ENCODE data around the gene LTBP1. TPM values are rescaled to one million over a fixed set of nuclear protein-coding genes. Genes with fewer than 3 reads are reported as not detected.

The LTBP1 gene
- total RNA-seq, 1 experiment from 2014 or later, result 12.5 TPM

DNA sequence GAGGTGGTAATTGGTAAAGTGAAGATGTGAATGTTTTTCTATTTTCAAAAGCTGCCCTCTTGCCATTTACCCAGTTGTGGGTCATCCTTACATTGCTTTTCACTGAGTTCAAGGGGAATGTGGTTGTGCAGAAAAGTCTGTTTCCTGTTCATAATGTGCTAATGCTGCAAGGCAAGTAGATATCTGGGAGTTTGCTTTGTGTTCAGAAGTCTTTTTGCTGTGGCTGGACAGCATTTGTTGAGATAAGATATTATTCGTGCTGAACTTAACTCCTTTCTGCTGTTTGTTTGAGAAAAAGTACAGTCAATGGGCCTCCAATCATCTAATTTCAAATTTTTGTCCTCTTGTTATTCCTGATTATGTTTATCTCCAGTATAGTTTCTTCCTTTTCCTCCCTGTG lies 263.2 kb downstream of the LTBP1 start:
- TF ChIP-seq POLR2AphosphoS5 (IDR thresholded peaks at IDR 0.05; ENCODE audit: low read depth, low read length) (no peak), SIN3A (IDR thresholded peaks at IDR 0.05; ENCODE audit: borderline replicate concordance, insufficient read depth, low read depth, low read length) (no peak), REST (IDR thresholded peaks at IDR 0.05; ENCODE audit: insufficient read depth in 1 of 2, low read depth in 2 of 2, low read length in 1 of 2) (no peak), TCF7L2 (IDR thresholded peaks at IDR 0.05; ENCODE audit: low read depth, low read length) (no peak), CTCF (IDR thresholded peaks at IDR 0.05) (no peak)
- no peaks in the 10 kb centered on the region for H3K9me3 ChIP-seq (ENCODE audit: control insufficient read depth, insufficient read depth, low read depth, low read length)
- BruUV-seq (replicated peaks), result no TSS peak
- intact Hi-C loops (cut with micrococcal nuclease; ENCODE audit: unreplicated experiment), result no loop called here
- ChIA-PET CTCF (no interaction called here), POLR2A (no interaction called here)
- H3K36me3 ChIP-seq (ENCODE audit: control insufficient read depth, insufficient read depth, low read length), result no peaks in the 10 kb centered on the region
- ATAC-seq (no peak), DNase-seq (ENCODE audit: low read depth, low spot score) (no peak)
- H3K4me1 ChIP-seq (ENCODE audit: control insufficient read depth, insufficient read depth, low read length), result no peaks in the 10 kb centered on the region; the same call in 1 of the 2 replicates
- in situ Hi-C loops (cut with HindIII; ENCODE audit: low pct_unique_long_range_greater_than_20kb, low sequenced_read_pairs), result no loop called here
- H3K27me3 ChIP-seq (ENCODE audit: control insufficient read depth, insufficient read depth, low read length), result no peaks in the 10 kb centered on the region
- H3K27ac ChIP-seq (ENCODE audit: low read length), result no peak overlapping the region; the same call in 1 of the 2 replicates
- no peak overlapping the region for H3K4me3 ChIP-seq (ENCODE audit: low read depth in 2 of 2, low read length in 2 of 2)

DNA sequence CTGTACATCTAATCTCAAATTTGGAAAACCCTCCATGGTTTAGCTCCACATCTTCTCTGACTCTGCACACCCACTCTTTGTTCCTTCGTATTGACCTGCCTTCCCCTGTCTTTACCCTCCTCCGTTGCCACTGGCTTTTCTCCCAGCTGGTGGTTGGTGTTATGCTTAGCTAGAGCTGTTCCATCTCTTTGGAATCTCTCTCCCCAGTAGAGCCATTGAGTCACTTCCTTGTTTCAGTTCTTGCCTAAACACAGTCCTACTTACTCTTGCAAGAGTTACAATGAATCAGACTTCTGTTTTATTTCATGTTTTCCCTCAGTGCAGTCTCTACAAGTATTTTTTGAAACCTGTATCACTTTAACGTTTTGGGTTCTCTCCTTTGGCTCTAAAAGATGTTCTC lies 263.9 kb downstream of the LTBP1 start:
- no peaks in the 10 kb centered on the region; the same call in 1 of the 2 replicates for H3K4me1 ChIP-seq (ENCODE audit: control insufficient read depth, insufficient read depth, low read length)
- H3K27me3 ChIP-seq (ENCODE audit: control insufficient read depth, insufficient read depth, low read length), result no peaks in the 10 kb centered on the region
- H3K9me3 ChIP-seq (ENCODE audit: control insufficient read depth, insufficient read depth, low read depth, low read length), result no peaks in the 10 kb centered on the region
- no TSS peak for BruUV-seq (replicated peaks)
- no peak overlapping the region for H3K4me3 ChIP-seq (ENCODE audit: low read depth in 2 of 2, low read length in 2 of 2)
- in situ Hi-C loops (cut with HindIII; ENCODE audit: low pct_unique_long_range_greater_than_20kb, low sequenced_read_pairs) (no loop called here), intact Hi-C loops (cut with micrococcal nuclease; ENCODE audit: unreplicated experiment) (no loop called here)
- TF ChIP-seq SIN3A (IDR thresholded peaks at IDR 0.05; ENCODE audit: borderline replicate concordance, insufficient read depth, low read depth, low read length) (no peak), REST (IDR thresholded peaks at IDR 0.05; ENCODE audit: insufficient read depth in 1 of 2, low read depth in 2 of 2, low read length in 1 of 2) (no peak), POLR2AphosphoS5 (IDR thresholded peaks at IDR 0.05; ENCODE audit: low read depth, low read length) (no peak), TCF7L2 (IDR thresholded peaks at IDR 0.05; ENCODE audit: low read depth, low read length) (no peak), CTCF (IDR thresholded peaks at IDR 0.05) (no peak)
- 0 out of 2 replicates have a peak overlapping the region, but pooled peaks have one; percentile 32 for H3K27ac ChIP-seq (ENCODE audit: low read length)
- POLR2A ChIA-PET, result no interaction called here
- CTCF ChIA-PET, result no interaction called here
- no peaks in the 10 kb centered on the region for H3K36me3 ChIP-seq (ENCODE audit: control insufficient read depth, insufficient read depth, low read length)
- ATAC-seq, result peak; percentile 86
- peak; percentile 74 for DNase-seq (ENCODE audit: low read depth, low spot score)

All from Panc1 (cell line).